OCI-M1 (cell line): ENCODE results near the gene ZNF142.

Source experiments
- DNase-seq: peaks from one replicate; lab custom pipeline; 2025; lab: John Stamatoyannopoulos, UW

ZNF142 gene

GRCh38 chr2:218659258-218659987 lies at the start of gene ZNF142, which contains the start of gene BCS1L:
TSS of gene ZNF142 (minus strand) at chr2:218659623. CDS start at chr2:218656429, 3,194 bp downstream.
TSS of gene BCS1L (plus strand) at chr2:218659683. CDS start at chr2:218660988, 1,305 bp downstream.
- peak; percentile 96 for DNase-seq

GRCh38 chr2:218708086-218708485 lies 48.7 kb upstream of the ZNF142 start:
- no peak for DNase-seq

- no peak for DNase-seq
These were observed 43.9 kb upstream of the ZNF142 start for GRCh38 chr2:218703341-218703740.

- DNase-seq = no peak
These were observed 42.4 kb upstream of the ZNF142 start for GRCh38 chr2:218701806-218702205.

GRCh38 chr2:218698885-218699284 lies 39.5 kb upstream of the ZNF142 start:
- DNase-seq = no peak

GRCh38 chr2:218694405-218695145 lies 35.2 kb upstream of the ZNF142 start:
- no peak for DNase-seq

GRCh38 chr2:218691234-218691633 lies 31.8 kb upstream of the ZNF142 start:
- no peak for DNase-seq

- peak; percentile 87 for DNase-seq
These were observed 28.1 kb upstream of the ZNF142 start for GRCh38 chr2:218687400-218688060.

GRCh38 chr2:218680061-218680460 lies 20.6 kb upstream of the ZNF142 start:
- DNase-seq = no peak

GRCh38 chr2:218679119-218679518 lies 19.7 kb upstream of the ZNF142 start:
- DNase-seq = peak; percentile 42

- DNase-seq = peak; percentile 90
These were observed 12.5 kb upstream of the ZNF142 start, which contains the start of the genes RNF25 and STK36 for GRCh38 chr2:218671654-218672566. TSS of gene RNF25 (minus strand) at chr2:218672002. CDS start at chr2:218671970, 32 bp downstream. TSS of gene STK36 (plus strand) at chr2:218672086. CDS start at chr2:218672830, 744 bp downstream.

GRCh38 chr2:218671097-218671653 lies 11.8 kb upstream of the ZNF142 start:
- peak; percentile 35 for DNase-seq

- DNase-seq = no peak
These were observed 5.2 kb upstream of the ZNF142 start for GRCh38 chr2:218664653-218665052.

GRCh38 chr2:218663901-218664300 lies 4.5 kb upstream of the ZNF142 start:
- DNase-seq = no peak

- no peak for DNase-seq
These were observed 3.4 kb upstream of the ZNF142 start for GRCh38 chr2:218662827-218663226.

GRCh38 chr2:218662377-218662776 lies 3.0 kb upstream of the ZNF142 start:
- no peak for DNase-seq

GRCh38 chr2:218659988-218660358 lies 550 bp upstream of the ZNF142 start:
- no peak for DNase-seq

- peak; percentile 64 for DNase-seq
These were observed 659 bp downstream of the ZNF142 start for GRCh38 chr2:218658671-218659257.

GRCh38 chr2:218655751-218656150 lies 3.7 kb downstream of the ZNF142 start:
- DNase-seq = no peak

GRCh38 chr2:218648787-218649100 lies 10.7 kb downstream of the ZNF142 start:
- no peak for DNase-seq
